ENCODE results near the gene TMEM209.

DNA sequence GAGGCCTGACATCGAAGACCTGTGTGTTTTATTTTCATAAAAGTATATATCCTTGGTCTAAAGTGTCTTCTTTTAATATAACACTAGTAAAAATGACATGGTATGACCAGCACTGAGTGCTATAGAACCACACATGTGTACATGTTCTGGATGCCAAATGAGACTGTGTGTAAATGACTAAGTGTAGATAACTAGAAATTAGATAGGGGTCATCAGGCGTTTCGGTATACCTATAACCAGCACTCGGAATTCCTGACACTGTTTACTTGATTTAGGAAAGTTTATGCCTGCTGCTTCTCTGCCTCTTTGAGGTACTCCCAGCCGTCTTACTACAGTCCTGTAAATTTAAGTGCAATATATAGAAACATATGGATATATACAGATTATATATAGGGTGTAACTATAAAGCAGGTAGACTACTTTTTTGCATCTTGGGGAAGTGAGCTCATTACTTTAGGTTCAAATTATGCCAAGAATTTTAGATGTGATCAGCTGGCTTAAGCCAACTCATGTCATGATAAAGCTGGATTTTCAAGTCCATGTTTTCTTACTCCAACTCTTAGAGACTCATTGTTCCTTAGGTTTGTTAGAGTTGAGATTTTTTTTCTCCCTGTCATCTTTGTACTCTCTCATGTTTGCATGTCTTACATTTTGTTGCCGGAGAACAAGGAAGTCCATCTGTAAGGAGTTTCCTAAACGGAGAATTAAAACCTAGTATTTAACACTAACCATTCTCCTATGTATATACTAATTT, 72.0 kb downstream of the TMEM209 start:
- TF ChIP-seq, protein P1, sequence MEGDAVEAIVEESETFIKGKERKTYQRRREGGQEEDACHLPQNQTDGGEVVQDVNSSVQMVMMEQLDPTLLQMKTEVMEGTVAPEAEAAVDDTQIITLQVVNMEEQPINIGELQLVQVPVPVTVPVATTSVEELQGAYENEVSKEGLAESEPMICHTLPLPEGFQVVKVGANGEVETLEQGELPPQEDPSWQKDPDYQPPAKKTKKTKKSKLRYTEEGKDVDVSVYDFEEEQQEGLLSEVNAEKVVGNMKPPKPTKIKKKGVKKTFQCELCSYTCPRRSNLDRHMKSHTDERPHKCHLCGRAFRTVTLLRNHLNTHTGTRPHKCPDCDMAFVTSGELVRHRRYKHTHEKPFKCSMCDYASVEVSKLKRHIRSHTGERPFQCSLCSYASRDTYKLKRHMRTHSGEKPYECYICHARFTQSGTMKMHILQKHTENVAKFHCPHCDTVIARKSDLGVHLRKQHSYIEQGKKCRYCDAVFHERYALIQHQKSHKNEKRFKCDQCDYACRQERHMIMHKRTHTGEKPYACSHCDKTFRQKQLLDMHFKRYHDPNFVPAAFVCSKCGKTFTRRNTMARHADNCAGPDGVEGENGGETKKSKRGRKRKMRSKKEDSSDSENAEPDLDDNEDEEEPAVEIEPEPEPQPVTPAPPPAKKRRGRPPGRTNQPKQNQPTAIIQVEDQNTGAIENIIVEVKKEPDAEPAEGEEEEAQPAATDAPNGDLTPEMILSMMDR (IDR thresholded peaks at IDR 0.05), result no peak
- TF ChIP-seq, protein P2, sequence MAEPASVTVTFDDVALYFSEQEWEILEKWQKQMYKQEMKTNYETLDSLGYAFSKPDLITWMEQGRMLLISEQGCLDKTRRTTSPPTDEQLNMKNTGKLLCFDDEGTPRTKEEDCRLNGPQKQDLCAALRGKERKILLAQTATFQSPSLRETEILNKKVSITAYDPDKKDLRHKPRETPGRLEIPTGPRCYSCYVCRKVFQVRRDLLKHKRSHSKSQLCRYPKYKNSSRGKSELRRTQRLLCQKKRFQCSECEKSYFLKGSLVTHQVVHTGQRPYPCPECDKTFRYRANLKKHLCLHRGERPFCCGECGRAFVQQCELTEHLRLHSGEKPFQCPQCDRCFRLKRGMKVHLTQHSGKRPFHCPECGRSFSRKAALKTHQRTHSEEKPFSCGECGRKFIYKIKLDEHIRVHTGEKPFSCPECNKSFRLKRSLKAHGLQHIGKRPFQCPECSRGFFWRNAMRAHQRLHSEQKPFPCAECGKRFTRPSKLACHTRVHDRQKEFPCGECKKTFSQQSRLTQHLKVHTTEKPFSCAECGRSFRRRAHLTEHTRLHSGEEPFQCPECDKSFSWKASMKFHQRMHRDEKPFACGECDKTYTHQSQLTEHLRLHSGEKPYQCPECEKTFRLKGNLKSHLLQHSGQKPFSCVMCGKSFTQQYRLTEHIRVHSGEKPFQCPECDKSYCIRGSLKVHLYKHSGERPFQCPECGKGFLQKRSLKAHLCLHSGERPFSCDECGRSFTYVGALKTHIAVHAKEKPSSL (CRISPR knock-in tag; conservative IDR thresholded peaks at IDR 0.05), result no peak
- TF ChIP-seq IRF2 (CRISPR knock-in tag; IDR thresholded peaks at IDR 0.05; ENCODE audit: borderline replicate concordance, low read depth), result no peak
- no peak for TF ChIP-seq CREB1 (CRISPR knock-in tag; IDR thresholded peaks at IDR 0.05)
- TF ChIP-seq, protein P3, sequence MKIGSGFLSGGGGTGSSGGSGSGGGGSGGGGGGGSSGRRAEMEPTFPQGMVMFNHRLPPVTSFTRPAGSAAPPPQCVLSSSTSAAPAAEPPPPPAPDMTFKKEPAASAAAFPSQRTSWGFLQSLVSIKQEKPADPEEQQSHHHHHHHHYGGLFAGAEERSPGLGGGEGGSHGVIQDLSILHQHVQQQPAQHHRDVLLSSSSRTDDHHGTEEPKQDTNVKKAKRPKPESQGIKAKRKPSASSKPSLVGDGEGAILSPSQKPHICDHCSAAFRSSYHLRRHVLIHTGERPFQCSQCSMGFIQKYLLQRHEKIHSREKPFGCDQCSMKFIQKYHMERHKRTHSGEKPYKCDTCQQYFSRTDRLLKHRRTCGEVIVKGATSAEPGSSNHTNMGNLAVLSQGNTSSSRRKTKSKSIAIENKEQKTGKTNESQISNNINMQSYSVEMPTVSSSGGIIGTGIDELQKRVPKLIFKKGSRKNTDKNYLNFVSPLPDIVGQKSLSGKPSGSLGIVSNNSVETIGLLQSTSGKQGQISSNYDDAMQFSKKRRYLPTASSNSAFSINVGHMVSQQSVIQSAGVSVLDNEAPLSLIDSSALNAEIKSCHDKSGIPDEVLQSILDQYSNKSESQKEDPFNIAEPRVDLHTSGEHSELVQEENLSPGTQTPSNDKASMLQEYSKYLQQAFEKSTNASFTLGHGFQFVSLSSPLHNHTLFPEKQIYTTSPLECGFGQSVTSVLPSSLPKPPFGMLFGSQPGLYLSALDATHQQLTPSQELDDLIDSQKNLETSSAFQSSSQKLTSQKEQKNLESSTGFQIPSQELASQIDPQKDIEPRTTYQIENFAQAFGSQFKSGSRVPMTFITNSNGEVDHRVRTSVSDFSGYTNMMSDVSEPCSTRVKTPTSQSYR (CRISPR knock-in tag; IDR thresholded peaks at IDR 0.05), result no peak
- TF ChIP-seq, protein P4, sequence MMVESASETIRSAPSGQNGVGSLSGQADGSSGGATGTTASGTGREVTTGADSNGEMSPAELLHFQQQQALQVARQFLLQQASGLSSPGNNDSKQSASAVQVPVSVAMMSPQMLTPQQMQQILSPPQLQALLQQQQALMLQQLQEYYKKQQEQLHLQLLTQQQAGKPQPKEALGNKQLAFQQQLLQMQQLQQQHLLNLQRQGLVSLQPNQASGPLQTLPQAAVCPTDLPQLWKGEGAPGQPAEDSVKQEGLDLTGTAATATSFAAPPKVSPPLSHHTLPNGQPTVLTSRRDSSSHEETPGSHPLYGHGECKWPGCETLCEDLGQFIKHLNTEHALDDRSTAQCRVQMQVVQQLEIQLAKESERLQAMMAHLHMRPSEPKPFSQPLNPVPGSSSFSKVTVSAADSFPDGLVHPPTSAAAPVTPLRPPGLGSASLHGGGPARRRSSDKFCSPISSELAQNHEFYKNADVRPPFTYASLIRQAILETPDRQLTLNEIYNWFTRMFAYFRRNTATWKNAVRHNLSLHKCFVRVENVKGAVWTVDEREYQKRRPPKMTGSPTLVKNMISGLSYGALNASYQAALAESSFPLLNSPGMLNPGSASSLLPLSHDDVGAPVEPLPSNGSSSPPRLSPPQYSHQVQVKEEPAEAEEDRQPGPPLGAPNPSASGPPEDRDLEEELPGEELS (CRISPR knock-in tag; IDR thresholded peaks at IDR 0.05), result no peak
- TF ChIP-seq, protein P5, sequence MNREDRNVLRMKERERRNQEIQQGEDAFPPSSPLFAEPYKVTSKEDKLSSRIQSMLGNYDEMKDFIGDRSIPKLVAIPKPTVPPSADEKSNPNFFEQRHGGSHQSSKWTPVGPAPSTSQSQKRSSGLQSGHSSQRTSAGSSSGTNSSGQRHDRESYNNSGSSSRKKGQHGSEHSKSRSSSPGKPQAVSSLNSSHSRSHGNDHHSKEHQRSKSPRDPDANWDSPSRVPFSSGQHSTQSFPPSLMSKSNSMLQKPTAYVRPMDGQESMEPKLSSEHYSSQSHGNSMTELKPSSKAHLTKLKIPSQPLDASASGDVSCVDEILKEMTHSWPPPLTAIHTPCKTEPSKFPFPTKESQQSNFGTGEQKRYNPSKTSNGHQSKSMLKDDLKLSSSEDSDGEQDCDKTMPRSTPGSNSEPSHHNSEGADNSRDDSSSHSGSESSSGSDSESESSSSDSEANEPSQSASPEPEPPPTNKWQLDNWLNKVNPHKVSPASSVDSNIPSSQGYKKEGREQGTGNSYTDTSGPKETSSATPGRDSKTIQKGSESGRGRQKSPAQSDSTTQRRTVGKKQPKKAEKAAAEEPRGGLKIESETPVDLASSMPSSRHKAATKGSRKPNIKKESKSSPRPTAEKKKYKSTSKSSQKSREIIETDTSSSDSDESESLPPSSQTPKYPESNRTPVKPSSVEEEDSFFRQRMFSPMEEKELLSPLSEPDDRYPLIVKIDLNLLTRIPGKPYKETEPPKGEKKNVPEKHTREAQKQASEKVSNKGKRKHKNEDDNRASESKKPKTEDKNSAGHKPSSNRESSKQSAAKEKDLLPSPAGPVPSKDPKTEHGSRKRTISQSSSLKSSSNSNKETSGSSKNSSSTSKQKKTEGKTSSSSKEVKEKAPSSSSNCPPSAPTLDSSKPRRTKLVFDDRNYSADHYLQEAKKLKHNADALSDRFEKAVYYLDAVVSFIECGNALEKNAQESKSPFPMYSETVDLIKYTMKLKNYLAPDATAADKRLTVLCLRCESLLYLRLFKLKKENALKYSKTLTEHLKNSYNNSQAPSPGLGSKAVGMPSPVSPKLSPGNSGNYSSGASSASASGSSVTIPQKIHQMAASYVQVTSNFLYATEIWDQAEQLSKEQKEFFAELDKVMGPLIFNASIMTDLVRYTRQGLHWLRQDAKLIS (CRISPR knock-in tag; IDR thresholded peaks at IDR 0.05; ENCODE audit: borderline replicate concordance), result no peak
- TF ChIP-seq ZNF263 (CRISPR knock-in tag; IDR thresholded peaks at IDR 0.05; ENCODE audit: low read depth), result no peak
- no peak for TF ChIP-seq ZNF219 (CRISPR knock-in tag; IDR thresholded peaks at IDR 0.05; ENCODE audit: borderline replicate concordance)
- TF ChIP-seq, protein P6, sequence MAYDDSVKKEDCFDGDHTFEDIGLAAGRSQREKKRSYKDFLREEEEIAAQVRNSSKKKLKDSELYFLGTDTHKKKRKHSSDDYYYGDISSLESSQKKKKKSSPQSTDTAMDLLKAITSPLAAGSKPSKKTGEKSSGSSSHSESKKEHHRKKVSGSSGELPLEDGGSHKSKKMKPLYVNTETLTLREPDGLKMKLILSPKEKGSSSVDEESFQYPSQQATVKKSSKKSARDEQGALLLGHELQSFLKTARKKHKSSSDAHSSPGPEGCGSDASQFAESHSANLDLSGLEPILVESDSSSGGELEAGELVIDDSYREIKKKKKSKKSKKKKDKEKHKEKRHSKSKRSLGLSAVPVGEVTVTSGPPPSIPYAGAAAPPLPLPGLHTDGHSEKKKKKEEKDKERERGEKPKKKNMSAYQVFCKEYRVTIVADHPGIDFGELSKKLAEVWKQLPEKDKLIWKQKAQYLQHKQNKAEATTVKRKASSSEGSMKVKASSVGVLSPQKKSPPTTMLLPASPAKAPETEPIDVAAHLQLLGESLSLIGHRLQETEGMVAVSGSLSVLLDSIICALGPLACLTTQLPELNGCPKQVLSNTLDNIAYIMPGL (CRISPR knock-in tag; IDR thresholded peaks at IDR 0.05), result no peak
- no peak for TF ChIP-seq NR2C2 (CRISPR knock-in tag; IDR thresholded peaks at IDR 0.05)
- TF ChIP-seq ZNF232 (CRISPR knock-in tag; IDR thresholded peaks at IDR 0.05), result no peak
